ENCODE measurements around the gene MFAP4. TPM values are rescaled to one million over a fixed set of nuclear protein-coding genes. Genes with fewer than 3 reads are reported as not detected.

MFAP4 gene
- total and polyA plus RNA-seq, 10 donors: 10.1 to 48.4 (median 19.9) TPM

- no peak overlapping the region for H3K4me3 ChIP-seq
- intact Hi-C loops (cut with DNase I; ENCODE audit: low total_unique reads): no loop called here
- H3K9me3 ChIP-seq: no peaks in the 10 kb centered on the region
- TF ChIP-seq CTCF (IDR thresholded peaks at IDR 0.05 in 8 of 11, conservative IDR thresholded peaks at IDR 0.05 in 3 of 11) (no peak), POLR2A (IDR thresholded peaks at IDR 0.05) (no peak), POLR2AphosphoS5 (IDR thresholded peaks at IDR 0.05) (peak; percentile 71 to 85 (median 80))
- peaks cover 0 to 48% (median 35%) of the 10 kb centered on the region in 6 donors for H3K4me1 ChIP-seq
- H3K27ac ChIP-seq: peak overlapping the region; percentile 38 to 84 (median 80)
- no peaks in the 10 kb centered on the region for H3K36me3 ChIP-seq
- 29 to 48% (median 32%) methylated on average over 2 of the region's 2 CpGs for WGBS, 5 donors
- peak; percentile 81 for DNase-seq
- no peaks in the 10 kb centered on the region for H3K27me3 ChIP-seq (replicated peaks in 1 of 7)
Observed at GRCh38 chr17:19398301-19399181, 11.6 kb upstream of the MFAP4 start.

GRCh38 chr17:19397556-19398041, 10.6 kb upstream of the MFAP4 start:
- no peaks in the 10 kb centered on the region for H3K27me3 ChIP-seq (replicated peaks in 1 of 7)
- intact Hi-C loops (cut with DNase I; ENCODE audit: low total_unique reads): no loop called here
- H3K36me3 ChIP-seq: no peaks in the 10 kb centered on the region
- WGBS, 5 donors: 52 to 86% (median 69%) methylated on average over 5 to 6 of the region's 6 CpGs
- H3K4me1 ChIP-seq: peaks cover 0 to 48% (median 35%) of the 10 kb centered on the region in 6 donors
- peak overlapping the region; percentile 7 to 84 (median 80) for H3K27ac ChIP-seq
- peak; percentile 27 for DNase-seq
- no peak overlapping the region for H3K4me3 ChIP-seq
- H3K9me3 ChIP-seq: no peaks in the 10 kb centered on the region
- TF ChIP-seq POLR2A (IDR thresholded peaks at IDR 0.05) (no peak), POLR2AphosphoS5 (IDR thresholded peaks at IDR 0.05) (no peak), CTCF (IDR thresholded peaks at IDR 0.05 in 8 of 11, conservative IDR thresholded peaks at IDR 0.05 in 3 of 11) (peak in 2 of 11 experiments; percentile 12 to 15)

- TF ChIP-seq CTCF (IDR thresholded peaks at IDR 0.05 in 8 of 11, conservative IDR thresholded peaks at IDR 0.05 in 3 of 11) (no peak), POLR2A (IDR thresholded peaks at IDR 0.05) (no peak), POLR2AphosphoS5 (IDR thresholded peaks at IDR 0.05) (no peak)
Observed at GRCh38 chr17:19392303-19392702, 5.3 kb upstream of the MFAP4 start.

GRCh38 chr17:19391432-19391831, 4.4 kb upstream of the MFAP4 start:
- intact Hi-C loops (cut with DNase I; ENCODE audit: low total_unique reads): no loop called here
- DNase-seq: peak; percentile 63
- peak overlapping the region in 6 of 8 donors; percentile 2 to 59 (median 36) for H3K27ac ChIP-seq
- no peaks in the 10 kb centered on the region for H3K36me3 ChIP-seq
- peaks cover 0 to 46% (median 18%) of the 10 kb centered on the region in 6 donors for H3K4me1 ChIP-seq
- H3K9me3 ChIP-seq: no peaks in the 10 kb centered on the region
- TF ChIP-seq POLR2AphosphoS5 (IDR thresholded peaks at IDR 0.05): peak in 1 of 3 donors; percentile 62
- TF ChIP-seq CTCF (IDR thresholded peaks at IDR 0.05 in 8 of 11, conservative IDR thresholded peaks at IDR 0.05 in 3 of 11): no peak
- 66 to 88% (median 72%) methylated on average over 7 of the region's 7 CpGs for WGBS, 5 donors
- H3K4me3 ChIP-seq: no peak overlapping the region
- H3K27me3 ChIP-seq (replicated peaks in 1 of 7): peaks cover 0 to 9% (median 0%) of the 10 kb centered on the region in 7 donors

More at GRCh38 chr17:19392303-19392702, 5.3 kb upstream of the MFAP4 start:
- no peaks in the 10 kb centered on the region for H3K9me3 ChIP-seq
- peaks cover 0 to 40% (median 10%) of the 10 kb centered on the region in 6 donors for H3K4me1 ChIP-seq
- 84 to 92% (median 88%) methylated on average over 7 of the region's 7 CpGs for WGBS, 5 donors
- DNase-seq: no peak
- no peak overlapping the region for H3K4me3 ChIP-seq
- intact Hi-C loops (cut with DNase I; ENCODE audit: low total_unique reads): no loop called here
- H3K27ac ChIP-seq: peak overlapping the region in 5 of 8 donors; percentile 2 to 59 (median 16)
- H3K36me3 ChIP-seq: no peaks in the 10 kb centered on the region
- peaks cover 0 to 2% (median 0%) of the 10 kb centered on the region in 7 donors for H3K27me3 ChIP-seq (replicated peaks in 1 of 7)

All from spleen (tissue), 11 donors.